ENCODE results near the gene PCGF6. TPM values are rescaled to one million over a fixed set of nuclear protein-coding genes. Genes with fewer than 3 reads are reported as not detected.

PCGF6 gene
- total and polyA plus RNA-seq, 2 experiments from 2014 or later = 7.7 to 9.0 TPM

DNA sequence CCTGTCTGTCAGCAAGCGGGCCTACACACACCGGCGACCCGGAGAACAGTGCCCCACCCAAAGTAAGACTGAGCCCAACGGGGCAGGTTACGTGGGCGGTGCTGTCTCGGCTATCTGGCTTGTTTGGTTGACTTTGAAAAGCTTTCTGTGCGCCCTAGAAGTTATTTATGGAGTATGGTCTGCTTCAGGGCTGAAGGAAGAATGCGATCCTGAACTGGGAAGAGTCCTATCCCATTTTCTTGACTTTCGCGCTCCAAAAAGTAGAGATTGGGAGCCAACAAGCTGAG, 72.5 kb downstream of the PCGF6 start:
- no peak overlapping the region for H3K4me2 ChIP-seq

DNA sequence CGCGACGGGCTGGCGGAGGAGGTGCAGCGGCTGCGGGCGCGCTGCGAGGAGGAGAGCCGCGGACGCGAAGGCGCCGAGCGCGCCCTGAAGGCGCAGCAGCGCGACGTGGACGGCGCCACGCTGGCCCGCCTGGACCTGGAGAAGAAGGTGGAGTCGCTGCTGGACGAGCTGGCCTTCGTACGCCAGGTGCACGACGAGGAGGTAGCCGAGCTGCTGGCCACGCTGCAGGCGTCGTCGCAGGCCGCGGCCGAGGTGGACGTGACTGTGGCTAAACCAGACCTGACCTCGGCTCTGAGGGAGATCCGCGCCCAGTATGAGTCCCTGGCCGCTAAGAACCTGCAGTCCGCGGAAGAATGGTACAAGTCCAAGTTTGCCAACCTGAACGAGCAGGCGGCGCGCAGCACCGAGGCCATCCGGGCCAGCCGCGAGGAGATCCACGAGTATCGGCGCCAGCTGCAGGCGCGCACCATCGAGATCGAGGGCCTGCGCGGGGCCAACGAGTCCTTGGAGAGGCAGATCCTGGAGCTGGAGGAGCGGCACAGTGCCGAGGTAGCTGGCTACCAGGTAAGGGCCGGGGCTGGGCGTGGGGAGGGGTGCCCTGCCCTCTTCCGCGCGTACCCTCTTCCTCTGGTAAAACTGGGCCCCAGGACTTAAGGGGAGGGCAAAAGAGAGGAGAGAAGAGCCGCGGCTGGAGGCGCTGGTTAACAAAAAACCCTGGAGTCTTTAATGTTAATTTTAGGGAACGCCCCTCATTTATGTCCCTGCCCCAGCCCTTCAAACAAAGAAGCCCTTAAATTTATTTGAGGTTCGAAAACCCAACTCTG, 73.0 kb downstream of the PCGF6 start:
- Histone ChIP-seq H4K20me1 (ENCODE audit: insufficient read depth, poor library complexity, severe bottlenecking) (no peaks in the 10 kb centered on the region), H3K4me3 (no peak overlapping the region), H3K36me3 (replicated peaks; ENCODE audit: insufficient read depth, low read depth) (no peaks in the 10 kb centered on the region), H2AFZ (no peak overlapping the region), H3K27me3 (peaks cover 70% of the 10 kb centered on the region), H3K9me3 (ENCODE audit: low read depth) (no peaks in the 10 kb centered on the region), H3K27ac (no peak overlapping the region), H3K79me2 (no peaks in the 10 kb centered on the region), H3K4me2 (peak overlapping the region; percentile 90), H3K9me2 (replicated peaks; ENCODE audit: insufficient read depth) (no peaks in the 10 kb centered on the region), H3K4me1 (ENCODE audit: insufficient read depth) (no peaks in the 10 kb centered on the region)
- no peak for DNase-seq (ENCODE audit: low spot score)
- TF ChIP-seq CTCF (IDR thresholded peaks at IDR 0.05; ENCODE audit: poor library complexity) = no peak
- peak; percentile 18 for TF ChIP-seq EZH2 (IDR thresholded peaks at IDR 0.05; ENCODE audit: borderline replicate concordance)
- TF ChIP-seq EZH2phosphoT487 (IDR thresholded peaks at IDR 0.05; ENCODE audit: low read depth, severe bottlenecking, unreplicated experiment) = no peak
- WGBS (ENCODE audit: low lambda C conversion rate, missing lambda C conversion rate) = 15% methylated on average over 73 of the region's 76 CpGs

More for the DNA sequence above, 72.5 kb downstream of the PCGF6 start:
- Histone ChIP-seq H3K9me3 (ENCODE audit: low read depth) (no peaks in the 10 kb centered on the region), H2AFZ (no peak overlapping the region), H3K27me3 (peaks cover 70% of the 10 kb centered on the region), H3K4me1 (ENCODE audit: insufficient read depth) (no peaks in the 10 kb centered on the region), H3K79me2 (no peaks in the 10 kb centered on the region), H3K4me3 (no peak overlapping the region), H3K9me2 (replicated peaks; ENCODE audit: insufficient read depth) (no peaks in the 10 kb centered on the region), H3K36me3 (replicated peaks; ENCODE audit: insufficient read depth, low read depth) (no peaks in the 10 kb centered on the region), H3K27ac (no peak overlapping the region), H4K20me1 (ENCODE audit: insufficient read depth, poor library complexity, severe bottlenecking) (no peaks in the 10 kb centered on the region)
- DNase-seq (ENCODE audit: low spot score) = no peak
- 50% methylated on average over 12 of the region's 12 CpGs for WGBS (ENCODE audit: low lambda C conversion rate, missing lambda C conversion rate)
- no peak for TF ChIP-seq EZH2phosphoT487 (IDR thresholded peaks at IDR 0.05; ENCODE audit: low read depth, severe bottlenecking, unreplicated experiment)
- no peak for TF ChIP-seq CTCF (IDR thresholded peaks at IDR 0.05; ENCODE audit: poor library complexity)
- no peak for TF ChIP-seq EZH2 (IDR thresholded peaks at IDR 0.05; ENCODE audit: borderline replicate concordance)

DNA sequence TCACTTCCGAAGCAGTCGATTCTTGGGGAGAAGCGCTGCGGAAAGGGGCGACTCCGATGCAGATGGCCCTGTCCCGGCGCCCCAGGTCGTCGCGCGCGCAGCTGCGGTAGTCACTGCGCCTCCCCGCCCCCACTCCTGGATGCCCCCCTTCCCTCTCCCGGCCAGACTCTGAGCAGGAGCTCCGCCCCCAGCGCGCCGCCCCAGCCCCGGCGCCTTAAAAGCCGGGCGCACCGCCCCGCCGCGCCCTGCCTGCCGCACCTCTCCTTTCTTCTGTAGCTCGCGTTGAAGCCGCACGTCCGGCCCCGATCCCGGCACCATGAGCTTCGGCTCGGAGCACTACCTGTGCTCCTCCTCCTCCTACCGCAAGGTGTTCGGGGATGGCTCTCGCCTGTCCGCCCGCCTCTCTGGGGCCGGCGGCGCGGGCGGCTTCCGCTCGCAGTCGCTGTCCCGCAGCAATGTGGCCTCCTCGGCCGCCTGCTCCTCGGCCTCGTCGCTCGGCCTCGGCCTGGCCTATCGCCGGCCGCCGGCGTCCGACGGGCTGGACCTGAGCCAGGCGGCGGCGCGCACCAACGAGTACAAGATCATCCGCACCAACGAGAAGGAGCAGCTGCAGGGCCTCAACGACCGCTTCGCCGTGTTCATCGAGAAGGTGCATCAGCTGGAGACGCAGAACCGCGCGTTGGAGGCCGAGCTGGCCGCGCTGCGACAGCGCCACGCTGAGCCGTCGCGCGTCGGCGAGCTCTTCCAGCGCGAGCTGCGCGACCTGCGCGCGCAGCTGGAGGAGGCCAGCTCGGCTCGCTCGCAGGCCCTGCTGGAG, 73.8 kb downstream of the PCGF6 start, which contains the start of gene INA:
INA (plus strand) TSS at position 243 of the 817 bp plus-strand sequence; CDS start at position 317, 74 bp downstream.
- Histone ChIP-seq H3K4me2 (peak within 1 kb of the TSS; percentile 90), H3K4me1 (ENCODE audit: insufficient read depth) (no peaks in the 10 kb centered on the region), H3K9me3 (ENCODE audit: low read depth) (no peaks in the 10 kb centered on the region), H3K9me2 (replicated peaks; ENCODE audit: insufficient read depth) (no peaks in the 10 kb centered on the region), H2AFZ (peak within 1 kb of the TSS; percentile 71), H4K20me1 (ENCODE audit: insufficient read depth, poor library complexity, severe bottlenecking) (no peaks in the 10 kb centered on the region), H3K4me3 (peak within 1 kb of the TSS; percentile 16), H3K27ac (no peak within 1 kb of the TSS), H3K36me3 (replicated peaks; ENCODE audit: insufficient read depth, low read depth) (no peaks in the 10 kb centered on the region), H3K27me3 (peaks cover 67% of the 10 kb centered on the region), H3K79me2 (no peaks in the 10 kb centered on the region)
- WGBS (ENCODE audit: low lambda C conversion rate, missing lambda C conversion rate) = 2% methylated on average over 65 of the region's 105 CpGs
- TF ChIP-seq EZH2 (IDR thresholded peaks at IDR 0.05; ENCODE audit: borderline replicate concordance) (peak; percentile 76), EZH2phosphoT487 (IDR thresholded peaks at IDR 0.05; ENCODE audit: low read depth, severe bottlenecking, unreplicated experiment) (no peak), CTCF (IDR thresholded peaks at IDR 0.05; ENCODE audit: poor library complexity) (no peak)
- DNase-seq (ENCODE audit: low spot score) = peak; percentile 67
